GM21619 (cell line): ENCODE results near the gene PLXNA2.

Experiments used
- ATAC-seq: cut with Tn5 transposase; IDR thresholded peaks from one replicate; pipeline ENCODE4 v1.9.1; 2021; ENCODE audit not compliant: unreplicated experiment

PLXNA2 gene

DNA sequence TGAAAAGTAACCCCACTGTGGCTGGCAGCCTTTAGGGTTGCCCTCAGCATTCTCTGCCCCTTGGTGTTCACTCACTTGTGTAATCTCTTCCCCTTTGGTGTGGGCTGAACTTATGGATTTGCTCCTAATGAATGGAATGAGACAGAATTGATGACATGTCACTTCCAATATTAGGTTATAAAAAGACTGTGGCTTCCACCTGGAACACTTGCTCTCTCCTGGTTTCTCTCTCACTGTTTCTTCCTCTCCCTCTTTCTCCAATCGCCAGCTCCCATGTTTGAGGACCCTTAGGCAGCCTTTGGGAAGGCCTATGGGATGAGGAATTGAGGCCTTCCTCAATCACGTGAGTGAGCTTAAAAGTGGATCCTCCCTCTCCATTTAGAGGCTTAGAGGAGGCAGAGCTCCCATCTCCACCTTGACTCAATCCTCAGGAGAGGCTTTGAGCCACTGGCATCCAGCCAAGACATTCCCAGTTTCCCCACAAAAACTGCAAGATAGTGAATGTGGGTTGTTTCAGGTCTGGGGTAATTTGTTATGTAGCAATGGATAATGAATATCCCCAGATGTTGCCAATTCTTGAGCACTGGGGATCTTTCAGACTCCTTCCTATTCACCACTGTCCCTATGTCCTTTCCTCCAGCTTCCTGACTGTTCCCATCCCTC lies 237.8 kb downstream of the PLXNA2 start:
- ATAC-seq = no peak

DNA sequence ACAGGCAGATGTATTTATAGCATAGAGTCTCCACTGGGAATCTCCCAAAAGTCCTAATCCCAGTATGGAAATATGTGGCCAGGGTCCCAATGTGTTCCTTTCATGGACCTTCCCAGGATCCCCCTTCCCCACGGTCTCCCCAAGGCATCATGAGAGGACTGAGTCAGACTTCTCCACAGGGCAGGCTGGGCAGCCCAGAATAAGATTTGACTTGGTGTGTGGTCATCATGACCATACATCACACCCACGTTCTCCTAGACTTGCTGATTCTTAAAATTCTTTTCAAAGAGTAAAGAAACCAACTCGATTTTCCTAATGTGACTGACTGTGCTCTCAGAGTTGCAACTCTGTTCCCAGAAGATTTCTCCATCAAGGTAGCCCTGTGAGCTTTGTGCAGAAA lies 239.3 kb downstream of the PLXNA2 start:
- no peak for ATAC-seq

DNA sequence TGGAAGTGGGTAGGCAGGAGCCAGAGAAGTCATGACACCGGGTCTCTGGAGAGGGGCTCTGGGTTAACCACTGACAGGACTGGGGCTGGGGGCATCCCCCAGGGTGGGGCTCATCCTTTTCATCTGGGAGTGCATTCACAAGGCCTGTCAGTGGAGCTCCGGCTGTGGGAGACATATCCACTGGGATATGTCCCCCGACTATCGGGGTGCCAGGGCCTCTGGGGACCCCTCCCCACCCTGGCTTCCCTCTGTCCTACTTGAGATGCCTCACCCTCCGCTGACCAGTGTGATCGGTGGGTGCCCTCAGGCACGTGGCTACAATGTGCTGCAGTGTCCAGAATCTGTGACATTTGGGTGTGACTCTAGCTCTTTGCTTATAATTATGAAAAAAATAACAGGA lies 240.9 kb downstream of the PLXNA2 start:
- ATAC-seq = no peak

- ATAC-seq = no peak
Observed at GRCh38 chr1:208002672-208003071, 241.5 kb downstream of the PLXNA2 start.

DNA sequence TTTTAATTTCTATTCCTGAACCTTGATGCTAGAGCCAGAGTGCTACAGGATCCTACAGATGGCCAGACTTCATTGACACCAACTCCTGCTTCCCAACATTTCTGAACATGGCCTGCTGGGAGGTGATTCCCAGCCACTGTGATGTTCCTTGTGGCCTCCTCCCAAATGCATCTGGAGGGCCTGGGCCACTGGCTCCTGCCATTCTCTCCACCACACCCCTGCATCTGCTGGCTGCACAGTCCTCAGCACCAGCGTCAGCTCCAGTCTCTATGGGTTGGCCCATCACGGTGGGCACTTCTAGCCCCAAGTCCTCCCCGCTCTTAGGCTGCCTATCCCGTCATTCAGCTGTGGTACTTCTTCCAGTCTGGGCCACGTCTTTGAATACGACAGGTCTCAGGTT lies 242.1 kb downstream of the PLXNA2 start:
- ATAC-seq = no peak

DNA sequence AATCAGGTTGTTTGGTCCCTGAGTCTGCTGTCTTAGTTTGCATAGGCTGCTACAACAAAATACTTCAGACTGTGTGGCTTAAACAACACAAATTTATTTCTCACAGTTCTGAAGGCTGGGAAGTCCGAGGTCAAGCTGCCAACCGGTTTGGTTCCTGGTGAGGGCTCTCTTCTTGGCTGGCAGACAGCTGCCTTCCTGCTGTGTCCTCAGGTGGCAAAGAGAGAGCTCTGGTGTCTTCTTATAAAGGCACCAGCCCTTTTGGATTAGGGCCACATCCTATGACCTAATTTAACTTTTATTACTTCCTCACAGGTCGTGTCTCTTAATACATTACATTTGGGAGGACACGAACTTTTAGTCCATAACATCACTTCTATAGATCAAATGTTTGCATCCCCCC lies 243.7 kb downstream of the PLXNA2 start:
- no peak for ATAC-seq

- ATAC-seq = no peak
Observed at GRCh38 chr1:207999972-208000371, 244.2 kb downstream of the PLXNA2 start.

- no peak for ATAC-seq
Observed at GRCh38 chr1:207999274-207999915, 244.8 kb downstream of the PLXNA2 start.

DNA sequence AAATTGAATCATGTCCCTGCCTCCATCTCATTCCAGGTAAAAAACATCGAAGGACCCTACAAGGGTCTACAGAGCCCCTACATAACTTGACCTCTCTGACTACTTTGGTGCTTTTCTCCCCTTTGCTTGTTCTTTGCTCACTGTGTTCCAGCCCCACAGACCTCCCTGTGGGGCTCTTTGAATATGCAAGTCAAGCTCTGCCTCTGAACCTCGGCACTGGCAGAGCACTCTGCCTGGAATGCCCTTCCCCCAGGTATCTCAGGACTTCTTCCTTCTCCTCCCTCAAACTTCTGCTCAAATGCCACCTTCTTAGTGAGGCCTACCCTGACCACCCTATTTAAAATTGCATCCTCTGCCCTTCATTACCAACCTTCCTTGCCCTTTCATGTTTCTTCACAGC lies 245.5 kb downstream of the PLXNA2 start:
- no peak for ATAC-seq

- no peak for ATAC-seq
Observed at GRCh38 chr1:207997486-207998268, 246.5 kb downstream of the PLXNA2 start.

GRCh38 chr1:207996636-207997035 lies 247.5 kb downstream of the PLXNA2 start:
- no peak for ATAC-seq

- ATAC-seq = no peak
Observed at GRCh38 chr1:207995576-207995975, 248.6 kb downstream of the PLXNA2 start.

- no peak for ATAC-seq
Observed at GRCh38 chr1:207993477-207994445, 250.4 kb downstream of the PLXNA2 start.

GRCh38 chr1:207992677-207993236 lies 251.4 kb downstream of the PLXNA2 start:
- no peak for ATAC-seq

GRCh38 chr1:207991583-207992026 lies 252.6 kb downstream of the PLXNA2 start:
- ATAC-seq = no peak

DNA sequence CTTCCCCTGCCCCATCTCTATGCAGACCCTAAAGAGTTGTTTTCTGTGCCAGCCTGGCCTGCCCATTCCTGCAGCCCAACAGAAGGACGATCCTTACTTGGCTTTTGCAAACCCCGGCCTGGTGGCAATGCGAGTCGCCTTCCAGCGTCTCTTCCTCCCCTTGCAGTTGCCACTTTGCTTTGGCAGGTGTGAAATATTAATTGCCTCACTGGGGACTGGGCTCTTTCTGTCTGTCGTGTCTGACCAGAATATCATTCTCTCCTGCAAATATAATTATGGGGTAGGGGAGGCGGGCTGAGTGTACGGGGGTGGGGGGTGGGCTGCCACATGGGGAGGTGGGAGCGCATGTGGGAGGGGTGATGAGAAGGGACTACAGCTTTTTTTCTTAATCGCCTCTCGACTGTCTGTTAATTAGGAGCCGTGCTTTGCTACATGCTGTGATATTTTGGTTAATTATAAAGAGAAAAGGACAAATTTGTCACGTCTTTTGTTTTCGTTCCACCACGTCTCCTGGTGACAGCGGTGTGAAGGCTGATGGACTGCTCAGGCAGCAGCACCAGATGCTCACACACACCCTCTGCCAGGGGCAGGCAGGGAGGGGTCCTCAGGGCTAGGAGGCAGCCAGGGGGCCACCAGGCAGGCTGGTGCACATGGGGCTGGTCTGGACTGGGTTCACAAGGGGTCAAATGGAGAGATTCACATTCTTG lies 253.2 kb downstream of the PLXNA2 start:
- no peak for ATAC-seq

DNA sequence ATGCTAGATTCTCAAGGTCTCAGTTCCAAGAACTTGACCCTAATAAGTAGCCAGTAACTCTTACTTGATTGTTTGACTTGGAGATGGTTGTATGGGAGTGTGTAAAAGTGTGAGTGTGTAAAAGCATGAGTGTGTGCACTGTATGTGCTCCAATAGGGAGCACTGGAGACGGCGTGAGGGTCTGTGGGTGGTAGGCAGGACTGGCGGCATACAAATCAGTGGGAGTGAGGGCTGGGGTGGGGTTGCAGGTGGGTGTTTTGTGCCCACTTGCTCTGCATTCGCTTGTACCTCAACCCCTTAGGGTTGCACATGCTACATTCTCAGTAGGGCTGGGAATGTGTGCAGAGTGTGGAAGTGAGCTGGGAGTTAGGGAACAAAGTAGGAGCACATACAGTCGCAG lies 253.7 kb downstream of the PLXNA2 start:
- no peak for ATAC-seq

GRCh38 chr1:207988326-207989165 lies 255.6 kb downstream of the PLXNA2 start:
- ATAC-seq = no peak

DNA sequence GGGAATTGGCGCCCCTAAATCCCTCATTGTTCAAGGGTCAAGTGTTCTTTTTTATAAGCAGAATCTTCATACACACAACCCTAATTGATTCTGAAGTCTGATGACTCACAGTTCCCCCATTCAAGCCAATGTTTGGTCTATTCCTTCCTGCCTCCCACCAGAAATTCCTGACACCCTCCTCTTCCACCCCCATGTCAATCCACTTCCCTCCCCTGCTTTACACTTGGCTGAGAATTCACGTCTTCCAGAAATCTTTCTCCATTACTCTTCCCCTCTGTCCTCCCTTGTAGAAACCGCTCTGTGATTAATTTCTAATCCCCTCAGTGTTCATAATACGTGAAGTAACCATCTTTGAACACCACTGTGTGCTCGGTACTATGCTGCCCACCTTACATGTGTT lies 257.0 kb downstream of the PLXNA2 start:
- no peak for ATAC-seq
